Ramos (cell line): ENCODE measurements around the gene ADARB1.

Experiments used
- in situ Hi-C: fragments of 300-500 bp; cut with MboI; formaldehyde crosslinking; loops from one replicate; pipeline ENCODE4 v1.14.3; 2022; ENCODE audit warnings: low sequenced_read_pairs; ENCODE audit not compliant: unreplicated experiment

ADARB1 gene

DNA sequence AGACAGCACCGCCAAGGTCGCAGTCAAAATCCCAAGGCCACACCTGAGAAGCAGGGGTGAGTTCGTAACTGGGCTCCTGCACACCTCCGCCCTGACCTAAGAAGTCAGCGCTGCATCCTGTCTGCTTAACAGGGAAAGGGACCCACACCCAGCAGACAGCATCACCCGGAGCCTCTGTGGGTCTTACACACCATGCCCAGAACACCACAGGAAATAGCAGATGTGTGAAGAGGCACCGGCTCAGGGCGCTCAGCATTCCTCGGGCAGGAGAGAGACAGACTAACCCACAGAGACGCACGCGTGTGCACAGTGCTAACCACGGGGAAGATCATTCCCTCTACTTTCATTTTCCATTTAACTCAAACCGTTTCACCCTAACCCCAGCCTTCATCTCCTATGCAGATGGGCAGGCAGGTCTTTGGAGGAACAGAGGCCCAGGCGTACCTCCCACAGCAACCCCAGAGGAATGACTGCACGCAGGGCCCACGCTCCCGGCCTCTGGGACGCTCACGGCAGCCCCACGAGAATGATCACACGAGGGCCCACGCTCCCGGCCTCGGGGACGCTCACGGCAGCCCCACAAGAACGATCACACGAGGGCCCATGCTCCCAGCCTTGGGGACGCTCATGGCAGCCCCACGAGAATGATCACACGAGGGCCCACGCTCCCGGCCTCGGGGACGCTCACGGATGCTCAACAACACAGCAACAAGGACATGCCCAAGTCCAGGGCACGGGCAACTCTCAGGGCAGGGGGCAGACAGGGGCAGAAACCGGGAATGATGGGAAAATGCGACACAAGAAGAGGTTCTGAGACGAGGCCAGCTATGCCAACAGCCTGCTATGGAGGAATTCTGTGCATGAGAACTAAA is 192.4 kb downstream of the ADARB1 start:
- in situ Hi-C loops: no loop called here

DNA sequence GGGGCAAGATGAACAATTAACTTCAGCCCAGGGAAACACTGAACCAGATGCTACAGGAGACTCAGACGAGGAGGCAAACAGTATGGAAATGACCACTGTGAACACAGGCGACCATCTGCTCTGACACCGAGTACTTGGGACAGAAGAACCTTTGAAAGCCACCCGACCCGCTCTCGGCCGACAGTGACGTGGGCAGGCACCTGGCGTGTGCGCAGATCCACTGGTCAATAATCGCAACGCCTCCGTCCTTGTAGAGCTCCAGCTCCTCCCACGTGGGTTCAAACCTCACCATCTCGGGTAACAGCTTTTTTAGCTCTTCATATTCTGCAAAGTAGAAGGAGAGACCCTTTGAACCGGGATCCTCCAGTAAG is 193.0 kb downstream of the ADARB1 start:
- in situ Hi-C loops: no loop called here

DNA sequence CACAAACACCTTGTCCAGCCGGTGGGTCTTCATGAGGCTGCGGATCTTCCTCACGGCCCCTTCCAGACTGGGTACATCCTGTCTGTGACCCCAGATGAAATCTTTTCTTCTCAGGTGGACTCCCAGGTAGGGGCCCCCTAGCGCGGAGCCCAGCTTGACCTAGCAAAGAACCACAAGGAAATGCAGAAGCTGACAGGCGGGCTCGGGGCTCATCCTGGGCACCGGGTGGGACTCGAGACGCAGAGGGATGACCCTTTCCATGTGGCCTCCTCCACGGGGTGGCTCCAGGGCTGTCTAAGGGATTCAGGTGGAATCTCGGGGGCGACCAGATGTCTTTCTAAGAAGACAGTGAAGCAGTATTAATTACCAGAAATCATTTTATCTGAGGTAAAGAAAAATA is 195.5 kb downstream of the ADARB1 start:
- in situ Hi-C loops: no loop called here

DNA sequence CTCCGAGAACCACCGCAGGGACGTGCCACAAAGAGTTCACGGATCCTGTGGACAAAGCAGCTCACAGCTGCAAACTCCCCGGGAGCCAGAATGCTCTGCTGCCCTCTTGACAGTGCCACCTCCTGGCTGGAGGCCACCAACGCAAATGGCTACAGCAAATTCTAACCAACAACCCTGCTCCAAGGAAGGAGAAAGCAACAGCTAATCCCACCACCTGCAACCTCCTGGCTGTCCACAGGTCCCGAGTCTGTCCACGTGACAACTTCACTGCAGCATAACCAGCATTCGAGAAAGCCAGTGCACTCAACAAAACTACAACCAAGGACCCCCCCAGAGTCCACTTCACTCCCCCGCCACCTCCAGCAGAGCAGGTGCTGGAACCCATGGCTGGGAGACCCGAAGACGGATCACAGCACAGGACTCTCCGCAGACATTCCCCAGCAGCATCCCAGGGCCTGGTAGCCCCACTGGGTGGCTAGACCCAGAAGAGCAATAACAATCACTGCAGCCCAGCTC is 196.0 kb downstream of the ADARB1 start:
- in situ Hi-C loops: no loop called here
